ENCODE measurements around the gene GAS7.
A peak's percentile ranks its signal among the peaks of the same experiment; 100 is the strongest.

GAS7 gene

GRCh38 chr17:10205549-10206185, 7.3 kb upstream of the GAS7 start:
- no peak overlapping the region for H3K4me3 ChIP-seq

DNA sequence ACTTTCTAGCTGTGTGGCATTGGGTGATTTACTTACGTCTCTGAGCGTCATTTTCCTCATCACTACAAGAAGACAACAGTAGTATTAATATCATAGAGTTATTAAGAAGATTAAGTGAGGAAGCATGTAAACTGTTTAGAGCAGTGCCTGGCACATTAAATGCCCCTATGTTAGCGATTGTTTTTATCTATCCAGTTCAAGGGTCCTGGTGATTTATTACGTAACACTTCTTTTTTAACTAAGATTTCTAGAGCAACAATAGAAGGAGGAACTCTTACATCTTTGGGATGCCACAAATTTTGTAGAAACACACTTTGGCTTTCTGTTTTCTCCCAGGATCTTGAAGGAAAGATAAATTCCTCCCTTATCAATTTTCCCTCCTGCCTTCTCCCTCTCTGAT, 3.3 kb upstream of the GAS7 start:
- Histone ChIP-seq H3K27ac (no peak overlapping the region), H3K4me3 (no peak overlapping the region)

More at GRCh38 chr17:10205549-10206185, 7.3 kb upstream of the GAS7 start:
- H3K27ac ChIP-seq, result no peak overlapping the region

DNA sequence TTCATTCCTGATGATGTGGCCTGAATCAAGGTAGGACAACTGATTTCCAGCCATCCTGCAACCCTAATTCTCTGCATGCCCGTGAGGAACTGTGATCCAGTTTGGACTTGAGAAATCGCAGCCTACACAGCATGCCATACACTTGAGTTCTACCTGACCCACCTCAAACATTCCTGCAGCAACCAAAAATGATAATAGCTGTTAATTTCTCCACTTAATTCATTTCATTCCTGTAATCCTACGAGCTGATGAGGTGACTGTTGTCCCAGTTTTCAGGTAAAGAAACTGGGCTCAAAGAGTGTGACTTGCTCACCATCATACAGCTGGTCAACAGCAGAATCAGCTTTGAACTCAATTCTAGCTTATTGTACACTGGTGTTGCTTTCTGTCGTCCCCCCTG, 2.2 kb upstream of the GAS7 start:
- Histone ChIP-seq H3K4me3 (no peak overlapping the region), H3K27ac (no peak overlapping the region)

DNA sequence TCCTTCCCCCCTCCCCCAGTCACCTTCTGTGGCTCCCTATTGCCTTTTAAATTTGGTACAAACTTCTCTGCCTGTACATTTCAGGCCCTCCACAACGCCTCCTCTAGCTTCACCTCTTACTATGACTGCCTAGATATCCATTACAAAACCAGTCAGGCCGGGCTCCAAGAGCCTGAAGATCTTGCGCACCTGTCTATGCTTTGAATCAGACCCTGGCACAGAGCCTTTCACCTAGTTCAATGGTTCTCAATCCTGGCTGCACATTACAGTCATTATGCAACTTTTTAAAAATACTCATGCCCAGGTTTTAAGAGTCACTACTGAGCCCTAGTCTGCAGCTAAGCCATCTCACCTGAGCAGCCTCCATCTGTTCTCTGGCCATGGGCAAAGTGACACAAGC, 1.6 kb upstream of the GAS7 start:
- Histone ChIP-seq H3K27ac (peak overlapping the region in 2 of 21 experiments; percentile 70 to 85), H3K4me3 (no peak overlapping the region)

DNA sequence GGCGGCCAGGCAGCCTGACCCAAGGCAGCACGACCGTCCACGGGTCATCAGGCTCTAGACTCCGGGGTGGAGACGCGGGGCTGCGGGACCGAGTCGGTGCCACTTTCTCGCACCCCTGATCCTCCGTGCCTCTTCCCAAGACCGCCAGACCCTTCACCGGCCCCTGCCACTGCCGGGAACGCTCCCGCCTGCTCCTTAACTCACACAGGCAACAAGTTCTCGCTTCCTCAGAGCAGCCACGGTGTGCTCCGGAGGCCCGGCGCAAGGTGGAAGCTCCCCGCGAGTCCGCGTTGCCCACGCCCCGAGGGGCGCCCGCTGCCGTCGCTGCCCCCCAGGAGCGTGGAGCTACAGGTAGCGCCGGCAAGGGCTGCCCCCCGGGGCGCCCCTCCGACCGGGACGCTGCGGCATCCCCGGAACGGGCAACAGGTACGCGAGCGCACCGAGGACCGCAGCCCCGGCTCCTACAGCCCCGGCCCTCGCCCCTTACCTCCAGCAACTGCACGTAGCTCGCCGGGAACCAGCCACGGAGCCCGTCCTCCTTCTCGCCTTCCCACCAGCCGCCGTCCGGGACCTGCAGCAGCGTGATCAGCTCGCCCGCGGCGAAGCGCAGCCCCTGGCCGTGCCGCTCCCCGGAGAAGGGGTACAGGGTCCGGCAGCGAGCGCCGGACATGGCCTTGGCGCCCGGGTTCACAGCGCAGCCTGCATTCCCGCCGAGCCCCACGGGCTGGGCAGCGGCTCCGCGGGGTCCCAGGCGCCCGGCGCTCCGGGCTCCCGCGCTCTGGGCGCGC, 491 bp downstream of the GAS7 start:
- Histone ChIP-seq H3K4me3 (peak overlapping the region; percentile 43 to 79 (median 68)), H3K27ac (peak overlapping the region; percentile 39 to 89 (median 83))

- peak overlapping the region in 19 of 21 experiments; percentile 62 to 89 (median 84) for H3K27ac ChIP-seq
- H3K4me3 ChIP-seq, result peak overlapping the region; percentile 43 to 79 (median 68)
Observed at GRCh38 chr17:10197362-10197720, 1.1 kb downstream of the GAS7 start.

DNA sequence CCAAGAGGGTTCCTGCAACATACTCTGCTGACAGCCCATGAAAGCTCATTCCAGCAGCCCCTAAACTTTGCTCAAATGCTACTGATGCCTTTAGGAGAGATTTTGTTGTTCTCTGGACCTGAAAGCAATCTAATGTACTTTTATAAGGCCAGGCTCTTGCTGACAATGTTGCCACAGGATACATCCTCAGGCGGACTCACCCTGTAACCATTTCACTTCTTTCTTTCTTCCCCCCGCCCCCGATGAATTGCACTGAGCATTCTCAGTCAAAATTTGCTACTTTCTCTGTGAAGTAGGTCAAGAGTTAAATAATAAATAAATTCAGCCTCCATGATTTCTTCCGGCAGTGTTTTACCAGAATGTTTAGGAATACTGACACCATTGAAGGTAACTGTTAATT, 1.5 kb downstream of the GAS7 start:
- H3K4me3 ChIP-seq, result peak overlapping the region; percentile 1 to 79 (median 68)
- peak overlapping the region in 17 of 21 experiments; percentile 70 to 89 (median 84) for H3K27ac ChIP-seq

DNA sequence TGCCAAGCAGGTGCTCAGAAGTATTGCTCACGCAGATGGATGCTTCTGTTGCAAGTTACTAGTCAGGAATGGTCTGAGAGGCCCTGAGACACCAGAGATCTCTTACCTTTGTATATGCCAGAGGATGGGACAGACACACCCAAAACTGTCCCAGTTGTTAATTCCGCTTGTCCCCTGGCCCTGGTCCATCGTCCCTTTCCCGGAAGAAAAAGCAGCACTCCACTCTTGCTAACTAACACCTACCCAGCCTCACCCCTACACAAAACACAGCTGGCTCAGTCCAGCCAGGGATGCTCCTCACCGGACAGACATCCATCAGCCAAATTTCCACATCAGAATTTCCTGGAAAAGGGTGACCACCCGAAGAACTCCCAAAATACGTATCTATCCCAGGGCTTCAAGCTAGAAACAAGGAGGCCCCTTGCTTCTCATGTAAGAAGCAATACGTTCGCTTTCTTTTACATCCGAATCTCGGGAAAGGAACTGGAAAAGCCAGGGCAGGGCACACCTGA, 2.0 kb downstream of the GAS7 start:
- Histone ChIP-seq H3K4me3 (peak overlapping the region; percentile 1 to 79 (median 68)), H3K27ac (peak overlapping the region in 9 of 21 experiments; percentile 0 to 86 (median 83))

DNA sequence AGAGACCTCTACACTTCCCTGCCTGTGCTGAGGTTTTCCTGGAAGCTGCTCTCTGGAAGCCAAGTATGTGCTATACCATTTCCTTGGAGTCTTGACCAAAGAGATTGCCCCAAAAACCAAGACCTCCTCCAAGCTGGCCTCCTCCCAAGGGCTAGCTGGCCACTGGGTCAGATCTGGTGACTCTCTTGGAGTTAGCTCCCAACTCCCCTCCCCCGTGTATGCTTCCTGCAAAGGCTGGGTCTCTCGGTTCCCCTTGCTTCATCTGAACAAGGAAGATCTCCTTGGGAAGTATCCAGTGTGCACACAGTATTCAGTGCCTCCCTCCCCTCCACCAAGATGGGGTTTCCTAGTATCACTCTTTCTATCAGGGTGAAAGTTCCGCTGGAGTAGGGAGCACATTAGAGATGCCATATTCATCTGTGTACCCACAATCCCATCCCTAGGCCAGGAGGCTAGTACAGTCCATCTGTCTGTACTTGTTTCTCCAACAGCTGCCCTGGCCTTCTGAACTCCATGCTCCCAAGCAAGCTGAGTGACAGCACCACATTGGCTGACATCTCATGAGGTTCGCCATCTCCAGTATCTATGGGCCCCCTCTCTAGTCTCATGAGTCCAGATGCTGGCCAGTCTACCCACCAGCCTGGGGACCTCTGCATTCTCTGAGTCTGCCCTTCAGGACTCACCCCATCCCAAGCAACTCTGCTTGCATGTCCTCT, 3.2 kb downstream of the GAS7 start:
- H3K27ac ChIP-seq, result peak overlapping the region in 1 of 21 experiments; percentile 43

DNA sequence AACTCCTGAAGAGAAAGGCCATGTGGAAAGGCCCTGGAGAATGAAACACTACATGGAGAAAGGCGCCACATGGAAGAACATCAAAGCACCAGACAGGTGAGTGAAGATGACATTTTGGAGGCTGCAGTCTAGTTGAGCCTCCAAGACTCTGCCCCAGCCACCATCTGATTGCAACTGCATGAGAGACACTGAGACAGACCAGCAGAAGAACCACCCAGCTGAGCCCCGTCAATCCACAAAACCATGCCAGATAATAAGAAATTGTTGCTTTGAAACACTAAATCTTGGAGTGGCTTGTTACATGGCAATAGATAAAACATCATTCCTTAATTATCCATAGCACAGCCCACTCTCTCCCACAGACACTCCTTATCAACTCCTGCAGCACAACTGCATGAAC, 4.8 kb downstream of the GAS7 start:
- Histone ChIP-seq H3K27ac (no peak overlapping the region), H3K4me3 (no peak overlapping the region)

More for the DNA sequence above, 3.2 kb downstream of the GAS7 start:
- H3K4me3 ChIP-seq, result no peak overlapping the region

- H3K27ac ChIP-seq, result peak overlapping the region in 2 of 21 experiments; percentile 3 to 48
Observed at GRCh38 chr17:10192972-10193371, 5.4 kb downstream of the GAS7 start.

DNA sequence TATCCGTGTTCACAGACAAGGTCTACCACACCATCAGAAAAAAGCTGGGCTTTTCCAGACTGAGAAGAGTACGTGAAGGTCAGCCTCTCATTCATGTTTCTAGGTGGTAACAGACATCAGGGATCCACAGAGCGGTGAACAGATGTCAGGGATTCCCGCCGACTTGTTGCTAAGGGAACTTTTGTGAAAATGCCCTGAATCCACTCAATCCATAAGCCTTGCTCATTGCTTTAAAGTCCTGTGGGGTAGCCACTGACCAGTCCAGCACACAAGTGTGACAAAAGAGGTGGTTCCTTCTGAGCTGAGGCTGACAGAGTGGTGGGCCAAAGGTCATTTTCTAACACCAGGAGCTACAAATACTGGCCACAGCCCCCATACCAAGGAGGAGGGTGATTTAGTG, 5.9 kb downstream of the GAS7 start:
- Histone ChIP-seq H3K27ac (peak overlapping the region in 2 of 21 experiments; percentile 3 to 48), H3K4me3 (no peak overlapping the region)

More at GRCh38 chr17:10192972-10193371, 5.4 kb downstream of the GAS7 start:
- no peak overlapping the region for H3K4me3 ChIP-seq

GRCh38 chr17:10187456-10187855, 10.9 kb downstream of the GAS7 start:
- Histone ChIP-seq H3K4me3 (no peak overlapping the region), H3K27ac (no peak overlapping the region)

DNA sequence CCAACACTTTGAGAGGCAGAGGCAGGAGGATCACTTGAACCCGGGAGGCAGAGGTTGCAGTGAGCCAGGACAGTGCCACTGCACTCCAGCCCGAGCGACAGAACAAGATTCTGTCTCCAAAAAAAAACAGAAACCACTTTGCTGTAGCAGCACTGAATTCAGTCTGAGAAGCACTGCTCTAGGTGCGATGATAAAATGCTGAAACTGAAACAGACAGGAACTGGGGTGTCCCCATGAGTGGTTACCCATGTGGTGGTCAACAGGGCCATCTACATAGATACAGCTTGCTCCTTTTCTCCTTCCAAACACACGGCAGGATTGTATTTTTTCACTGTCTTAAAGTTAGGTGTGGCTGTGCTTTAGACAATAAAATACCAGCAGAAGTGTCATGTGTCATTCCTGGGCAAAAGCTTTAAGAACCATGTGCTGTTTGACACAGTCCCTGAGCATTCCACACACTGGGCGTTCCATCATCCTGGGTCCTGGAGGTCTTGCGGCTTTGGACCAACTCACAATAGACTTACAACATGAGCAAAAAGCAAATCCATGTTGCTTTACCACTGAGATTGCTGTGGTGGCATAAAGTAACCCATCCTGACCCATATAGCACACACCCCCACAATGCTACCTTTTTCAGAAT, 11.5 kb downstream of the GAS7 start:
- H3K27ac ChIP-seq, result peak overlapping the region in 5 of 21 experiments; percentile 6 to 54 (median 22)
- no peak overlapping the region for H3K4me3 ChIP-seq

GRCh38 chr17:10183931-10184930, 14.2 kb downstream of the GAS7 start:
- no peak overlapping the region for H3K4me3 ChIP-seq
- no peak overlapping the region for H3K27ac ChIP-seq

DNA sequence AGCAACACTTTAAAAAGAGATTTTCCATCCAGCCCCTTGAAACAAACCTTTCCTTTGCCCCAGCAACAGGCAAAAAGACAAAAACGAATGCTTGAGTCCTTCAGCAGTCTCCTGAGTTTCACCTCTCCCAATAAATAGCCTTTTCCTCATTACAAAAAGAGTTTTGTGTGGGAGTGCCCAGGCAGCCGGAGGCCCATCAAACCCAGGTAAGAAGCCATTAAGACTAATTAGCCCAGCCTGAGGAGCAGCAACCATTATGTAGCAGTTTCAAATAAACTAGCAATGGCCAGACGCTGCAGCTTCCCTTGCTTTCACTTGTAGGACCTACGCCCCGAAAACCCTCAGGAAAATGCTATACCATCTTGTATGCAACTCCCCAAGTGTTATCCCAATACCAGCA, 15.6 kb downstream of the GAS7 start:
- no peak overlapping the region for H3K4me3 ChIP-seq
- no peak overlapping the region for H3K27ac ChIP-seq

- peak overlapping the region in 2 of 21 experiments; percentile 29 to 56 for H3K27ac ChIP-seq
- no peak overlapping the region for H3K4me3 ChIP-seq
Observed at GRCh38 chr17:10178506-10178991, 19.9 kb downstream of the GAS7 start.

- H3K4me3 ChIP-seq, result no peak overlapping the region
Observed at GRCh38 chr17:10177913-10178505, 20.4 kb downstream of the GAS7 start.

More at GRCh38 chr17:10177913-10178505, 20.4 kb downstream of the GAS7 start:
- peak overlapping the region in 2 of 21 experiments; percentile 29 to 34 for H3K27ac ChIP-seq
